Lower leg skin (tissue), 3 donors: Measurements from ENCODE around the gene ABR.

ENCODE experiments used
- POLR2A ChIP-seq, 2 donors: fragments of 450-650 bp; IDR thresholded peaks; one replicate each; pipeline ENCODE4 v1.6.1; 2016 to 2017; ENCODE audit warnings: antibody characterized with exemption in 2 of 2, mild to moderate bottlenecking in 1 of 2, moderate library complexity in 1 of 2
- TF ChIP-seq, protein P1 (sequence below), 3 donors: fragments of 450-650 bp; IDR thresholded peaks; one replicate each; pipeline ENCODE4 v1.5.1; 2016; ENCODE audit warnings: antibody characterized with exemption in 3 of 3, mild to moderate bottlenecking in 3 of 3, moderate library complexity in 2 of 3

- TF ChIP-seq, protein P1, sequence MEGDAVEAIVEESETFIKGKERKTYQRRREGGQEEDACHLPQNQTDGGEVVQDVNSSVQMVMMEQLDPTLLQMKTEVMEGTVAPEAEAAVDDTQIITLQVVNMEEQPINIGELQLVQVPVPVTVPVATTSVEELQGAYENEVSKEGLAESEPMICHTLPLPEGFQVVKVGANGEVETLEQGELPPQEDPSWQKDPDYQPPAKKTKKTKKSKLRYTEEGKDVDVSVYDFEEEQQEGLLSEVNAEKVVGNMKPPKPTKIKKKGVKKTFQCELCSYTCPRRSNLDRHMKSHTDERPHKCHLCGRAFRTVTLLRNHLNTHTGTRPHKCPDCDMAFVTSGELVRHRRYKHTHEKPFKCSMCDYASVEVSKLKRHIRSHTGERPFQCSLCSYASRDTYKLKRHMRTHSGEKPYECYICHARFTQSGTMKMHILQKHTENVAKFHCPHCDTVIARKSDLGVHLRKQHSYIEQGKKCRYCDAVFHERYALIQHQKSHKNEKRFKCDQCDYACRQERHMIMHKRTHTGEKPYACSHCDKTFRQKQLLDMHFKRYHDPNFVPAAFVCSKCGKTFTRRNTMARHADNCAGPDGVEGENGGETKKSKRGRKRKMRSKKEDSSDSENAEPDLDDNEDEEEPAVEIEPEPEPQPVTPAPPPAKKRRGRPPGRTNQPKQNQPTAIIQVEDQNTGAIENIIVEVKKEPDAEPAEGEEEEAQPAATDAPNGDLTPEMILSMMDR (IDR thresholded peaks at IDR 0.05) = no peak
- no peak for TF ChIP-seq POLR2A (IDR thresholded peaks at IDR 0.05)
Measured at GRCh38 chr17:1047177-1047878, 132.5 kb downstream of the ABR start.
